ENCODE results near the gene PRDM2.
A peak's percentile ranks its signal among the peaks of the same experiment; 100 is the strongest.
"Not testable (repeated sequence)": the region's sequence is repeated elsewhere in the genome, so short reads cannot be mapped to it uniquely, and the experiment has no call there.

The PRDM2 gene

GRCh38 chr1:13699936-13700520, at the start of gene PRDM2:
Gene PRDM2 (plus strand): TSS chr1:13700188. CDS start chr1:13715606, 15,418 bp downstream.
- peak; percentile 73 for DNase-seq

- DNase-seq = no peak
Observed at GRCh38 chr1:13651279-13651678, 48.7 kb upstream of the PRDM2 start.

GRCh38 chr1:13652238-13652637, 47.8 kb upstream of the PRDM2 start:
- DNase-seq = no peak

- no peak for DNase-seq
Observed at GRCh38 chr1:13661539-13661938, 38.4 kb upstream of the PRDM2 start.

DNA sequence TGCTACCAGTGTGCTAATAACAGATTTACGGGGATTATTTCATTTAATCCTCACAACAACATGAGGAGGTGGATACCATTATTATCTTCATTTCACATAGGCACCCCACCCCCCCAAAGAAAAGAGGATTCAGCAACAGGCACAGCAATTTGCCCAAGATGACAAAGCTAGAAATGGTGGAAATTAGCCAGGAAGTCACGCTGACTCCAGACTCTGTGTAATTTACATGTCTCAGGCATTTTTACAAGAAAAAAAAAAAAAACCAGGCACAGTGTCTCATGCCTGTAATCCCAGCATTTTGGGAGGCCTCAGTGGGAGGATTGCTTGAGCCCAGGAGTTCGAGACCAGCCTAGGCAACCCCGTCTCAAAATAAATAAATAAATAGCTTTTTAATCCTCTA, 37.5 kb upstream of the PRDM2 start:
- no peak for DNase-seq

GRCh38 chr1:13663969-13664368, 36.0 kb upstream of the PRDM2 start:
- DNase-seq = no peak

DNA sequence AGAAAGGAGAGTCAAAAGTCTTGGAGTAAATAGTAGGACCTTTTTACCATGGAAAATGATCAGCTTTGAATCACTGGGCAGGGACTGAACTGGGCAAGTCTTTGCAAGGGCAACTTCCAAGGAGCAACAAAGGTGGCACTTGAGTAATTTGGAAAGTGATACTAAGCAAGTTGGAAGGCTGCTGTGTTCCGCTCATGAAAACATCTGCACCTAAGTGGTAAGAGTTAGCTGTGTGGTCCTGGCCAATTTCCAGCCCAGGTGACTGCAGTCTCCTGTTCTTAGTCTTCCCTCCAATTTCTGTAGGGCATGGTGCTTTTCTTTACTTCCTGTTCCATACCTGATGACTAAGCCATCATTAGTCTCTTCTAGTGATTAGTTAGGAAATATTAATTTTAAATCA, 35.5 kb upstream of the PRDM2 start:
- no peak for DNase-seq

DNA sequence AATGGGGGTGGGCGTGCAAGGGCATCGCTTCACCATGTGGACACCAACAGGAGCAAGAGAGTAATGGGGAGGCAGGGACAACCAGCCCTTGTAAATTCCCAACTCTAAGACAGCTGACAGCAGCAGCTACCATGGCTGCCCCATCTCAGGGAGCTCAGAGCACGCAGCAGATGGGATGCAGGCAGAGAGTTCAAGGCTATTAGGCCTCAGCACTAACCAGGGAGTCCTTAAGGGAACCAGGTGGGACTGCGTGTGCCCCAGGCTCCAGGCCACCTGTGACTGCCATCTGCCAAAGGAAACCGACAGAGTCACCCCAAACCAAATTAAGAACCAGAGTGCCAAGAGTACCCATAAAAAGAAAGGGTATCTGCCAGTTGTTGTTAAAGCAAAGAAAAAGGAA, 33.7 kb upstream of the PRDM2 start:
- no peak for DNase-seq

GRCh38 chr1:13667691-13668090, 32.3 kb upstream of the PRDM2 start:
- no peak for DNase-seq

DNA sequence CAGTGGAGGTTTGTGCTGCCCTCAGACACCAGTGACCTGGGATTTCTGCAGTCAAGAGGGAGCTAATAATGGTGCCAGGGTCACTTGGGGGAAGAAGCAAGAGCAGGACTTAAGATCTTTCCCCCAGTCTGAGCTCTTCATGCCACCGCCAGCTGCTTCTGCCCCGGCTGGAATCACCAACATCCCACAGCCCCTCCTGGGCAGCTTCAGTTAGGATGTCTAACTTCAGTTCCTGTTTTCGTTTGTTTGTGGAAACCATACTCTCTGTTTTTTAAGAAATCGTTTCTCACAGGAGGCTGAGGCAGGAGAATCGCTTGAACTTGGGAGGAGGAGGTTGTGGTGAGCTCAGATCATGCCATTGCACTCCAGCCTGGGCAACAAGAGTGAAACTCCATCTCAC, 25.6 kb upstream of the PRDM2 start:
- no peak for DNase-seq

GRCh38 chr1:13675151-13675651, 24.8 kb upstream of the PRDM2 start:
- DNase-seq = no peak

DNA sequence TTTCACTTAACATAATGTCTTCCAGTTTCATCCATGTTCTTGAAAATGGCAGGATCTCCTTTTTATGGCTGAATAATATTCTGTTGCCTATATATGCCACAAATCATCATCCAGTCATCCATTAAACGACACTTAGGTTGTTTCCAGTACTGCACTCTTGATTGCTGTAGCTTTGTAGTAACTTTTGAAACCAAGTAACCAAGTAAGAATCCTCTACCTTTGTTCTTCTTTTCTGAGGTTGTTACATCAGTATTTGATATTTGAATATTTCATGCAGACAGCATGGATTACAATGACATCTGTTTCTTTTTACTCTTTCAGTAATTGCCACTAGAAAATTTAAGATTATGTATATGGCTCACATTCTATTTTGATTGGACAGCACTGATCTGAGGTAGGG, 22.1 kb upstream of the PRDM2 start:
- no peak for DNase-seq

GRCh38 chr1:13679651-13680050, 20.3 kb upstream of the PRDM2 start:
- DNase-seq = no peak

DNA sequence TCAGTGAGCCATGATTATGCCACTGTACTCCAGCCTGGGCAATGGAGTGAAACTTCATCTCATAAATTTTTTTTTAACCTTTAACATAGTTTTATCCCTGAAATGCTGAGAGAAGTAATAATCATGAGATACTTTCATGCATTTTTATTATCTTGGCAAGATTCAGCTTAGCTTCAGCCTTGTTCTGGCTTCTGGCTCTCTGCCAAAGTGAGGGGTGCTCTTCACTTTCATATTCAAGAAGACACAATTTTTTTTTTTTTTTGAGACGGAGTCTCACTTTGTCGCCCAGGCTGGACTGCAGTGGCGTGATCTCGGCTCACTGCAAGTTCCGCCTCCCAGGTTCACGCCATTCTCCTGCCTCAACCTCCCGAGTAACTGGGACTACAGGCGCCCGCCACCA, 19.4 kb upstream of the PRDM2 start:
- not testable (repeated sequence) for DNase-seq

DNA sequence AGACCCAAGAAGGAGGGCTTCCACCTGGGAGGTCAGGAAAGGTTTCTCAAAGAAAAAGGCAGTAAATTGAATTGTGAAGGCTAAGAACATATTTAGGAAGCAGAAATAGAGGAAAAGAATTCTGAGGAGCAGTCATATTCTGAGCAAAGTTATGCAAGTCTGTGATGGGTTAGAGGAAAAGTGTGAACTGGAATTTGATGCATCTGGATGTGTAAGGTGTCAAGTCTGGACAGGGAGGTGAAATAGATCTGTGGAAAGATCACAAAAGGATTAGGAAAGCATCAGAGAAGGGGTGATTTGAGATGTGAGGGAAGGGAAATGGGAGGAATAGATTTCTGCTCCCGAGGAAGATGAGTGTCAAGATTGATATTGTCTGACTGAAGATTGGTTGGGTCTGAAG, 18.1 kb upstream of the PRDM2 start:
- no peak for DNase-seq

DNA sequence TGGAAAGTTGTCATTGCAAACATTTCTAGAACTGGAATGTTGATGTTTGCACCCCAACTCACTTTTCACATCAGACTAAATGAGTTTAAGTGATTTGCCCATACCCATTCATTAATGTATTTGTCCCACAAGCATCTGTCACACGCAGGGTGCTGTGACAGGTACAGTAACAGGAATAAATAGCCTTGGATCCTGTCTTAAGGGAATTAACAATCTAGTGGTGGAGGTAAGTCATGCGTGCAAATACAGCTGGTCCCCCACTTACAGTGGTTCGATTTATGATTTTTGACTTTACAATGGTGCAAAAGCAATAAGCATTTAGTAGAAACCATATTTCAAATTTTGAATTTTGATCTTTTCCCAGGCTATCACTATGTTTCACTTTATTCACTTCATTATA, 17.5 kb upstream of the PRDM2 start:
- no peak for DNase-seq

DNA sequence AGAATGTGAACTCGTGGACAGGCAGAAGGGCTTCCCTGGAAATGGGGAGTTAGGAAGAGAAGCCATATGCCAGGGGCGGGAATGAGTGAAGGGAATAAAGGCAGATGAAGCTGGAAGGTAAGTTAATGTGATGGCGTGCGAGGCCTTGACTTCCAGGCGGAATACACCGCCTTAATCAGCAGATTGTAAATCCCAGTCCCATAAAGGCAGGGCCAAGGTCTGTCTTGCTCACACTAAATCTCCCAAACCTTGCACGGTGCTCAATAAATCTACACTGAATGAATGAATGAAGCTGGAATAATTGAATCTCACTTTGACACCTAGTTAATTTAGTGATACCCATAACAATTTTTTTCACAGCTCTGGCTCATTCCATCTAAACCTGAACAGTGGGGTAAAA, 16.8 kb upstream of the PRDM2 start:
- DNase-seq = no peak

DNA sequence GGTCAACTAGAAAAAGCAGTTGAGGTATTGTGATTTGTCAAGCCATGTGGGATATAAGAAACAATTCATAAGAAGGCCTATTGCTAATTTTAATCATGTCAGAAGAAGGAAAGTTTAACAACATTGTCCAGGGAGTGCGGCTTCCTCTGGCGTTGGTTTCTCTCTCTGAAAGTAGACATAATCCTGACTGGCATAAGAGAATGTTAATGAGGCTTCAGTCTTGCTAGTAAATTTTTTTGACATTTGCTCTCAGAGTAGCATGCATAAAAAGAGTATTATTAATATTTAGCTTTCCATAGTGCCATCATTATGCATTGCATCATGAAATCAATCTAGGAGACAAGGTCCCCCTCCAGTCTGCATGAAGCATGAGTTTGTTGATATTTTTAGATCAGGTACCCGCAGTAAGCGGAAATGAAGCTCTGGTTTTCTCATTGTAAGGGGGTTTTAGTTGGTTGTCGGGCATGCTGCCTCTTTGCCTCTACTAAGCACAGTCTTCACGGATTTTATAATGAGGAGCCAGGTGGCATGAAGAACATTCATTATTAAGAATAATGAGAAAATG, 12.8 kb upstream of the PRDM2 start:
- no peak for DNase-seq

GRCh38 chr1:13693094-13693493, 6.9 kb upstream of the PRDM2 start:
- DNase-seq = not testable (repeated sequence)

- no peak for DNase-seq
Observed at GRCh38 chr1:13694886-13695684, 4.9 kb upstream of the PRDM2 start.

GRCh38 chr1:13697738-13698137, 2.2 kb upstream of the PRDM2 start:
- no peak for DNase-seq

DNA sequence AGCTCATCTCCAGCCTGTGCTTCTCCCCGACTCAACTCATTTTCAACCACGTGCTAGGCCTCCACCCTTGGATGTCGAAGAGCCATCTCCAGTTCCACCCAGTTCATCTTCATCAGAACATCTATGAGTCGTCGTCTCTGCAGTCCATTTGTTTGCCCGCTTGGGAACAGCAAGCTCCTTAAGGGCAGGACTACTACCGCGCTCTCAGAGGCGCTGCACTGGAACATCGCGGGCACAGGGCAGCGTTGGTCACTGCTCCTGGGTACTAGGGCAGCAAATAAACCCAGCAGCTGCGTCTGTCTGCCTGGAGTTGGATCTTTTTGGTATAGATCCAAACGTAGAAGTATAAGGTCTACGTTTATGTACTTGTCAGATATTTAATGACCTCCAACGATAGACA, 478 bp upstream of the PRDM2 start:
- no peak for DNase-seq

DNA sequence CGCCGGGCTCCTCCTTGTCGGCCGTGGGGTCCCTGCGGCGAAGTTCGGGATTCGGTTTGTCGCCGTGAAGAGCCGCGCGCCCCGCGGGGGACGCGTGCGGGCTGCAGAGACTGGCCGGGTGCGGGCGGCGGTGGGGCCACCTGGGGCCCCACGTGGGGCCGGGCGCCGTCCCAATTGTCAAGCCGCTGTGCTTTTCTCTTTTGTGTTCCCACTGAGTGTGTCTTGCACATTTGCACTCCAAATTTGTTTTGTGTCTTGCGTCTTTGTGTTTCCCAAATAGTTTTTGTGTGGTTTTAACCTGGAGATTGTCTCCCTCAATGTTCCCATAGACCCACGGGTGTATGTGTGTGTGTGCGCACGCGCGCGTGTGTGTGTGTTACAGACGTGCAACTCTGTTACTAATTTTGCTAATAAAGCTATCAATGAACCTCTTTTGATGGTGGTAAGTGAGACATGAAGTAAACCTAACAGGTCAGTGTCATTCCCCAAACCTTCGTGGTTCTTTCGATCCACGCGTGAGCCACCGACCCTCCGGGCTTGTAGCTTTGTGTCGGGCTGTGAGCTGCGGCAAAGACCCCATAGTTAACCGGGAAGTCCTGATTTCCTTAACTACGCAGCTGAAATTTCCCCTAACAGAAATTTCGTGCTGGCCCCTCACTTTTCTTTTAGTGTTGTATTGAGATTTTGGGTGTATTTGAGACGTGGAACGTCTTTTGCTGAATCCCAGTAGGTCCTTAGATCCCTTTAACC, 708 bp downstream of the PRDM2 start:
- DNase-seq = peak; percentile 52

DNA sequence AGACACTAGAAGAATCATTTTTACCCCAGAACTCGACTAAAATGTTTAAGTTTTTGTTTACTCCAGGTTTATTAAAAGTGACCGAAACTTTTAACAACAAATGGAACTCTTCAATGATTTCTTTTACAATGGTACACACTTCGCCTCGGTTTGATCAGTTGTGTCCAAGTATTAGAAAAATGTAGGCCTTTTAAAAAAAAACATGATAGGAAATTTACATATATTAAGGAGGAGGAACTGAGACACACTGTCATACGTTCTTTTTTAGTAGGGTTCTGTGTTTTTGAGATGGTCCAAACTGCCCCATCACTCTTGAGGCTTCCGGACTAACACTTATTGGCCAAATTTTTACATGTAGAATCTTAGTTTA, 1.3 kb downstream of the PRDM2 start:
- DNase-seq = no peak
